Muscle of leg (tissue), 11 donors: Measurements from ENCODE around the gene ZDHHC16. TPM values are rescaled to one million over a fixed set of nuclear protein-coding genes. Genes with fewer than 3 reads are reported as not detected.
A peak's percentile ranks its signal among the peaks of the same experiment; 100 is the strongest.
"Not testable (repeated sequence)": the region's sequence is repeated elsewhere in the genome, so short reads cannot be mapped to it uniquely, and the experiment has no call there.

Experiments used
- DNase-seq: peaks from one replicate; pipeline ENCODE4 v3.0.0; 2013
- H3K27ac ChIP-seq: one replicate; pipeline ENCODE4 v1.5.1; 2013; ENCODE audit warnings: mild to moderate bottlenecking, low read length, control low read depth
- H3K27me3 ChIP-seq: one replicate; pipeline ENCODE4 v1.6.1; 2013; ENCODE audit warnings: low read length; ENCODE audit not compliant: control insufficient read depth, insufficient read depth
- H3K36me3 ChIP-seq: one replicate; pipeline ENCODE4 v1.6.1; 2013; ENCODE audit warnings: low read length; ENCODE audit not compliant: control insufficient read depth, insufficient read depth
- H3K4me1 ChIP-seq: one replicate; pipeline ENCODE4 v1.6.1; 2013; ENCODE audit warnings: low read length; ENCODE audit not compliant: control insufficient read depth, insufficient read depth
- H3K4me3 ChIP-seq: one replicate; pipeline ENCODE4 v1.5.1; 2013; ENCODE audit warnings: low read length, control low read depth
- H3K9me3 ChIP-seq: replicated peaks from 2 replicates; pipeline ENCODE4 v1.6.1; 2013; ENCODE audit warnings: low read depth, low read length; ENCODE audit not compliant: control insufficient read depth
- WGBS: methylation state at CpG from one replicate; pipeline ENCODE4 v1.1.5; 2013; ENCODE audit warnings: missing lambda C conversion rate; ENCODE audit not compliant: insufficient coverage; 5-methylcytosine and 5-hydroxymethylcytosine counted together
- polyA plus RNA-seq, 8 donors: library from polyadenylated mRNA; unstranded; fragments of 120-200 nt; gene quantifications; one replicate each; pipeline versions ENCODE4 v1.2.1 to v1.2.3, GENCODE V29; 2013; ENCODE audit warnings: inconsistent platforms in 1 of 8, low replicate concordance in 1 of 8; ENCODE audit not compliant: insufficient read length in 8 of 8, insufficient read depth in 1 of 8
- total RNA-seq: library from RNA; stranded (reverse); fragments of 120-200 nt; gene quantifications from one replicate; pipeline ENCODE4 v1.2.4, GENCODE V29; 2013

Gene ZDHHC16
- total and polyA plus RNA-seq, 9 donors, result 26.8 to 34.6 (median 31.4) TPM

DNA sequence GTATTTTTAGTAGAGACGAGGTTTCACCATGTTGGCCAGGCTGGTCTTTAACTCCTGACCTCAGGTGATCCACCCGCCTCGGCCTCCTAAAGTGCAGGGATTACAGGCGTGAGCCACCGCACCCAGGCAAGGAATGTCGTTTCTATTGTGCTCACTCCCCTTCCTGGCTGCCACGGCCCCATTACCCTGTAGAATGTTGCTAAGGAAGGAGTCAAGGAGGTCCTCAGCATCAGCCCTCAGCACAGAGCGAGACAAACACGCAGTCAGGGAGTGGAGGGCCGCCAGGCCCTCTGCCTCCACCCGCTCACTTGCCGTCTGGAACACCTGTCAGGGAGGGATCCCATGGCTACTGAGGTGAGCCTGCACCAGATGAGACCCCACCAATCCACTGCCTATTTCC is 22.8 kb downstream of the ZDHHC16 start:
- H3K4me1 ChIP-seq, H3K27me3 ChIP-seq, H3K9me3 ChIP-seq, H3K27ac ChIP-seq, DNase-seq, H3K4me3 ChIP-seq: not testable (repeated sequence)
- peaks cover 86% of the 10 kb centered on the region for H3K36me3 ChIP-seq
- 92% methylated on average over 11 of the region's 12 CpGs for WGBS

DNA sequence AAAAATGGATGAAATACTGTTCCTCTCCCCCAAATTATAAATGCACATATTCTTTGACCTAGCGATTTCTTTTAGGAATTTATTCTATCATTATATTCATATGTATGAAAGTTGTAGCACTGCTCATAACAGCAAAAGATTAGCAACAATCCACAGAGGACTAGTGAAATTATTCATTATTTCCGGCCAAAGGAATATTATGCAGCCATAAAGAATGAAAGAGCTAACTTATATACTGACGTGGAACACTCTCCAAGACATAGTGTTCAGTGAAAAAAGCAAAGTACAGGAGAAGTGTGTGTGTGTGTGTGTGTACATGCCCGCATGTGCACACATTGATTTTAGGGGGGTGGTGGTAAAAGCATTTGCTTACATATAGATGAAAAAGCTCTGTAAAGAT is 28.9 kb downstream of the ZDHHC16 start:
- H3K9me3 ChIP-seq, result no peaks in the 10 kb centered on the region
- H3K27me3 ChIP-seq, result no peaks in the 10 kb centered on the region
- no peak for DNase-seq
- H3K4me1 ChIP-seq, result no peaks in the 10 kb centered on the region
- WGBS, result no CpG with 5 or more reads among the region's 4 CpGs
- peaks cover 72% of the 10 kb centered on the region for H3K36me3 ChIP-seq
- H3K27ac ChIP-seq, result no peak overlapping the region
- H3K4me3 ChIP-seq, result no peak overlapping the region

DNA sequence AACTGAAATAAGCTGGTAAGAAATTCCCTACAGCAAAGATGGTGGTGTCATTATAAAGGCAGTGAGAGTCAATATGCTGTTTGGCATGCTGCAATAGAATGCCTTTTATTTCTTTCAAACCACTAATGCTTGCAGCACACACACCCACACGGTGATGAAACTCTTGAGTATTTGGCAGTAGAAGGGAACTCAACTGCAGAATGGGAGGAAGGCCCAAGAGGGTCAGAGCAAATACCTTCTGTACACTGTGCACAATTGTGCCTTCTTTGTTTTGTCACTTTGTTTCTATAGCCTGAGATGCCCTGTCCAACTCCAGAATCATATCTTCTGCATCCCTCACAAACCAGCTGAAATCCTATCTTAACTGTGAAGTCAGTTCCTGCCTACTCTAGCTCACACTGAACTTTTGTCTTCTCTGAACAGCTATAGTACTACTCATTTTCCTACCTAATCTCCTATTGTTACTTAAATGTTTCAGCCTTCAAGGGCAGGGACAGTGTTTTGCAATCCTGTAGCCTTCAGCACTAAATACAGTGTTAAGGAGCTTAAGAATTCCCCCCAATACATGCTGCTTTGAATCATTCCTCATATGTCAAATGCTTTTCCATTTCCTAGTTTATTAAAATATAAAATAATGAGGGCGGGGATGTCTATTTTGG is 30.1 kb downstream of the ZDHHC16 start:
- peaks cover 74% of the 10 kb centered on the region for H3K36me3 ChIP-seq
- no peaks in the 10 kb centered on the region for H3K9me3 ChIP-seq
- H3K27me3 ChIP-seq, result no peaks in the 10 kb centered on the region
- no peak overlapping the region for H3K4me3 ChIP-seq
- no CpG with 5 or more reads among the region's 2 CpGs for WGBS
- DNase-seq, result no peak
- H3K27ac ChIP-seq, result no peak overlapping the region
- H3K4me1 ChIP-seq, result no peaks in the 10 kb centered on the region

DNA sequence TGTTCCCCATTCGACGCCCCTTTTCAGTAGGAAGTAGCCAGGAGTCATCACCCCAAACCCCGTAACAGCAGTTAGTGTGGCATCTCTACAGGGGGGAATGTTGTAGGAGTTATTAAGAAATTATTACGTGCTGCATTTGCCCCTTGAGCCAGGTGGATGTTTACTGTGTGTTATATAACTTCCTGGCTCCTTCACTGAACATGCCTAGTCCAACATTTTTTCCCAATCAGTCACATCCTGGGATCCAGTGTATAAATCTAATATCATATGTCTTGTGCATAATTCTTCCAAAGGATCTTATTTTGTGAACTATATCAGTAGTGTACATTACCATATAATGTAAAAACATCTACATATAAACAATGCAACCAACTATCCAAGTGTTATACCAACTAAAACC is 33.4 kb downstream of the ZDHHC16 start:
- not testable (repeated sequence) for H3K4me3 ChIP-seq, H3K27ac ChIP-seq, H3K4me1 ChIP-seq, DNase-seq, H3K27me3 ChIP-seq, H3K9me3 ChIP-seq
- peaks cover 68% of the 10 kb centered on the region for H3K36me3 ChIP-seq
- no CpG with 5 or more reads among the region's 4 CpGs for WGBS

DNA sequence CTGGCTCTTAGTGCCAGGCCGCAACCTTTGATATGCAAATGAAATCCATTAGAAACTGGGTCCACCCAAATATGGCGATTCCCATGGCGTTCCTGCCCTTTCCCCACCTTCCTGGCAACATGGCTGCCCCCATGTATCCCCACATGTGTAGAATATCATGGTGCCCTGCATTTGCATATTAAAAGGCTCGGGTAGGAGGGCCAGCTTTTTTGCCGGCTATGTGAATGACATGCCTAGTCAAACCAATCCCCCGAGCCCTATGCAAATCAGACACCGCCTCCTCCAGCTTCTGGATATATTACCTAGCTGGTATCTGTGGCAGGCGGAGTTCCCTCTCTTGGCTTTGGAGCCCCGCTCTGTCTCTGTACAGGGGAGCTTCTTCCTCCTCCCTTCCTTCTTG is 34.0 kb downstream of the ZDHHC16 start:
- Histone ChIP-seq H3K4me1 (peaks cover 4% of the 10 kb centered on the region), H3K36me3 (peaks cover 70% of the 10 kb centered on the region), H3K27ac (no peak overlapping the region), H3K4me3 (no peak overlapping the region), H3K27me3 (no peaks in the 10 kb centered on the region), H3K9me3 (no peaks in the 10 kb centered on the region)
- 83% methylated on average over 7 of the region's 9 CpGs for WGBS
- no peak for DNase-seq

DNA sequence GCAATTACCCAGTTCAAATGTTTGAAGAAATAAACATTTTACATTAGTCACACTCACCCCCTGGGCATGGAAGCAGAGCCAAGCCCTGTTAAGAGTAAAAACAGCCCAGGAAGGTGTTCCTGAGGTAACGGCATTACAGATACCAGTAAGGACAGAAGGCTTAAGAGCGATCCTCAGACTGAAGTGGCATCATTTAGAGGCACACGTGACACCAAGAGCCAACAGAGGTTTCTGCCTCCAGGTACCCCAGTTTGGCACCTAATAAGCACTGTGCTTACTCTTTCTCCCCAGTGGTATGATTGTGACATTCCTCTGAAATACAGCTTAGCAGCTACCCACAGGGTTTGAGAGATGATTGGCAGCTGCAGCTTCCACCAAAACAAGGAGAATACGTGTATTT is 35.1 kb downstream of the ZDHHC16 start:
- 93% methylated on average over 2 of the region's 4 CpGs for WGBS
- H3K27ac ChIP-seq, result no peak overlapping the region
- H3K36me3 ChIP-seq, result peaks cover 63% of the 10 kb centered on the region
- H3K4me3 ChIP-seq, result no peak overlapping the region
- no peak for DNase-seq
- H3K27me3 ChIP-seq, result no peaks in the 10 kb centered on the region
- H3K9me3 ChIP-seq, result no peaks in the 10 kb centered on the region
- peaks cover 4% of the 10 kb centered on the region for H3K4me1 ChIP-seq

DNA sequence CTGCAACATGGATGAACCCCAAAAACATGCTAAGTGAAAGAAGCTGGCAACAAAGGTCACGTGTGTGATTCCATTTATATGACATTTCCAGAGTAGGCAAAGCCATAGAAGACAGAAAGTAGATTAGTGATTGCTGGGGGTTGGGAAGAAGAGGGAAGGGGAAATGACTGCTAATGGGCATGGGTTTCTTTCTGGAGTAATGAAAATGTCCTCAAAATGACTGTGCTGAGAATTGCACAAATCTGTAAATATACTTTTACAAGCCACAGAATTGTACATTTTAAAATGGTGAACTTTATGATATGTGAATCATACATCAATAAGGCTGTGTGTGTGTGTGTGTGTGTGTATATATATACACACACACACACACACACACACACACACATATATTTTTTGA is 36.4 kb downstream of the ZDHHC16 start:
- H3K27ac ChIP-seq, result no peak overlapping the region
- H3K9me3 ChIP-seq, result no peaks in the 10 kb centered on the region
- peaks cover 4% of the 10 kb centered on the region for H3K4me1 ChIP-seq
- H3K4me3 ChIP-seq, result no peak overlapping the region
- no peak for DNase-seq
- WGBS, result 80% methylated on average over 1 of the region's 1 CpG
- H3K36me3 ChIP-seq, result peaks cover 50% of the 10 kb centered on the region
- H3K27me3 ChIP-seq, result no peaks in the 10 kb centered on the region

DNA sequence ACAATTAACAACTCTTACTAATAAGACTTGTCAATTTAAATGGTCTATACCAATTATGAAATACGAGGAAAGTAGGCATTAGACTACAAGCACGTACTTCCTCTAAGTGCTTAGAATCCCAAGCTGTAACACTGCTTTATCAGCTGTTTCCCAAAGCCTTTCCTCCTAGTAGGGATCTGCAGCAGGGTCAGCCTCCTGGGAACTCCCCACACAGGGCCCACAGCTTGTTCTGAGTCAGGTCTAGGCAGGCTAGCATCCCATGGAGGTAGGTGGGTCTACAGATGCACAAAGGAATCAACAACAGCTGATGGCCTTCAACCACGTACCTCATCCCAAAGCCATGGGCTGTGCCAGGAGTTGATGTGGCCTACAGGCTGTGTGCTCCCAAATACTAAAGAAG is 37.5 kb downstream of the ZDHHC16 start:
- no peaks in the 10 kb centered on the region for H3K9me3 ChIP-seq
- no peak for DNase-seq
- peak overlapping the region; percentile 57 for H3K27ac ChIP-seq
- no CpG with 5 or more reads among the region's 3 CpGs for WGBS
- peaks cover 4% of the 10 kb centered on the region for H3K4me1 ChIP-seq
- H3K27me3 ChIP-seq, result no peaks in the 10 kb centered on the region
- peaks cover 41% of the 10 kb centered on the region for H3K36me3 ChIP-seq
- H3K4me3 ChIP-seq, result no peak overlapping the region

DNA sequence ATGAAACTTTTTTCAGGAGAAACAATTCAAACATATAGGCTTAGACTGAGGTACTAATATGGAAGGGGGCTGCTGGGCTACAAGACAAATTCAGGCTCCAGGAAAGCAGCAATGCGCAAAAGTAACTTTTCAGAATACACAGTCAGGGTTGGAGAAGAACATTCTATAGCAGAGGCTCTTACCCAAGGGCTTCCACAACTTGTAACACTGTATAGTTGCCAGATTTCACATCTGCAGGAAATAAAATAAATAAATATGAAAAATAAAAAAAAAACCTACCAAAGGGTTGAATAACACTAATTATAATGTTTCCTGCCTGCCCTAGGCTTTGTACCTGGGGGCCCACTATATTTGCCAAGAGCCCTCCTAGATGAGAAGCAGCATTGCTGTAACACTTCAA is 37.9 kb downstream of the ZDHHC16 start:
- Histone ChIP-seq H3K4me1 (peaks cover 4% of the 10 kb centered on the region), H3K9me3 (no peaks in the 10 kb centered on the region), H3K27me3 (no peaks in the 10 kb centered on the region), H3K4me3 (no peak overlapping the region), H3K36me3 (peaks cover 38% of the 10 kb centered on the region), H3K27ac (peak overlapping the region; percentile 57)
- WGBS, result 60% methylated on average over 1 of the region's 1 CpG
- peak; percentile 81 for DNase-seq

DNA sequence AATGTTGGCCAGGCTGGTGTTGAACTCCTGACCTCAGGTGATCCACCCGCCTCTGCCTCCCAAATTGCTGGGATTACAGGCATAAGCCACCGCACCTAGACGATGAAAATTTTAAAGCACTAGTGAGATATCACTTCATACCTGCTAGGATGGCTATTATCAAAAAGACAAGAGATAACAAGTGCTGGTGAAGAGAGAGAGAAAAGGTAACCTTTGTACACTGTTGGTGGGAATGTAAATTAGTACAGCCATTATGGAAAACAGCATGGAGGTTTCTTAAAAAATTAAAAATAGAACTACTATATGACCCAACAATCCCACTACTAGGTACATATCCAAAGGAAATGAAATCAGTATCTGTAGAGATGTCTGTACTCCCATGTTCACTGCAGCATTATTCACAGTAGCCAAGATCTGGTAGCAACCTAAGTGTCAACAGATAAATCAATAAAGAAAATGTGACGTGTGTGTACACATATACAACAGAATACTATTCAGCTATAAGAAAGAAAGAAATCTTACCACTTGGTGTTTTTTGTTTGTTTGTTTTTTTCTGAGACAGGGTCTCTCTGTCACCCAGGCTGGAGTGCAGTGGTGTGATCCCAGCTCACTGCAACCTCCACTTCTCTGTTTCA is 39.8 kb downstream of the ZDHHC16 start:
- Histone ChIP-seq H3K9me3 (no peaks in the 10 kb centered on the region), H3K4me3 (no peak overlapping the region), H3K27ac (no peak overlapping the region), H3K27me3 (no peaks in the 10 kb centered on the region), H3K36me3 (peaks cover 22% of the 10 kb centered on the region), H3K4me1 (peaks cover 12% of the 10 kb centered on the region)
- DNase-seq, result no peak
- WGBS, result no CpG with 5 or more reads among the region's 4 CpGs
